Breast epithelium (tissue), 4 donors: ENCODE data around the gene STK32A. TPM values are rescaled to one million over a fixed set of nuclear protein-coding genes. Genes with fewer than 3 reads are reported as not detected.

Experiments used
- DNase-seq, 2 donors: peaks; one replicate each; pipeline ENCODE4 v3.0.0-alpha.2; 2019; ENCODE audit warnings: low spot score in 2 of 2
- H3K27ac ChIP-seq, 2 donors: fragments of 200-600 bp; sonication (generic) in 1 of 2; one replicate each; pipeline ENCODE4 v1.5.1; 2016 to 2019; ENCODE audit warnings: mild to moderate bottlenecking in 1 of 2
- H3K27me3 ChIP-seq, 2 donors: fragments of 200-600 bp; sonication (generic) in 1 of 2; one replicate each; pipeline versions ENCODE4 v1.5.1 to v1.6.0; 2017 to 2019; ENCODE audit warnings: control low read depth in 1 of 2, mild to moderate bottlenecking in 1 of 2
- H3K36me3 ChIP-seq: fragments of 200-600 bp; one replicate; pipeline ENCODE4 v1.5.1; 2019
- H3K4me1 ChIP-seq, 2 donors: fragments of 200-600 bp; sonication (generic); one replicate each; pipeline ENCODE4 v1.5.1; 2016 to 2019; ENCODE audit warnings: control low read depth in 1 of 2
- H3K4me3 ChIP-seq, 3 donors: fragments of 200-600 bp; sonication (generic); 1 replicate in 2 of 3; 2 replicates in 1 of 3; pipeline ENCODE4 v1.5.1; 2016 to 2019; ENCODE audit warnings: mild to moderate bottlenecking in 3 of 3, moderate library complexity in 2 of 3
- H3K9me3 ChIP-seq, 2 donors: fragments of 200-600 bp; sonication (generic) in 1 of 2; one replicate each; pipeline ENCODE4 v1.5.1; 2016 to 2019; ENCODE audit warnings: control low read depth in 1 of 2
- CTCF ChIP-seq, 3 donors: fragments of 450-650 bp; IDR thresholded peaks; one replicate each; pipeline ENCODE4 v1.5.1; 2016 to 2017; ENCODE audit warnings: antibody characterized with exemption in 3 of 3, mild to moderate bottlenecking in 3 of 3, moderate library complexity in 3 of 3
- POLR2A ChIP-seq: fragments of 450-650 bp; IDR thresholded peaks from one replicate; pipeline ENCODE4 v1.6.1; 2016; ENCODE audit warnings: antibody characterized with exemption, mild to moderate bottlenecking, moderate library complexity
- POLR2AphosphoS5 ChIP-seq, 3 donors: sonication (generic); formaldehyde crosslinking; IDR thresholded peaks; one replicate each; pipeline ENCODE4 v1.6.1; 2017; ENCODE audit warnings: antibody characterized with exemption in 3 of 3
- intact Hi-C: fragments of 100-400 bp; cut with DNase I; formaldehyde crosslinking; loops from one replicate; pipeline ENCODE4 v1.15.1; 2023; ENCODE audit warnings: low total_unique reads
- total RNA-seq, 3 donors: library from RNA; depleted of rRNA; stranded (reverse); fragments of >200 nt; gene quantifications; one replicate each; pipeline ENCODE4 v1.1.0, GENCODE V29; 2016

STK32A gene
- total RNA-seq, 3 donors from 2014 or later: 2.0 to 6.9 (median 3.5) TPM

GRCh38 chr5:147434049-147434448, 199.2 kb downstream of the STK32A start:
- no peaks in the 10 kb centered on the region for H3K36me3 ChIP-seq
- no peaks in the 10 kb centered on the region for H3K27me3 ChIP-seq
- TF ChIP-seq POLR2A (no peak), CTCF (IDR thresholded peaks at IDR 0.05) (no peak), POLR2AphosphoS5 (IDR thresholded peaks at IDR 0.05) (no peak)
- H3K27ac ChIP-seq: no peak overlapping the region
- H3K4me1 ChIP-seq: no peaks in the 10 kb centered on the region
- DNase-seq: no peak
- intact Hi-C loops: no loop called here
- no peak overlapping the region for H3K4me3 ChIP-seq
- H3K9me3 ChIP-seq: no peaks in the 10 kb centered on the region

GRCh38 chr5:147436596-147436995, 201.8 kb downstream of the STK32A start:
- no peaks in the 10 kb centered on the region for H3K27me3 ChIP-seq
- no peaks in the 10 kb centered on the region for H3K9me3 ChIP-seq
- H3K4me1 ChIP-seq: no peaks in the 10 kb centered on the region
- H3K36me3 ChIP-seq: no peaks in the 10 kb centered on the region
- TF ChIP-seq CTCF (IDR thresholded peaks at IDR 0.05) (no peak), POLR2AphosphoS5 (IDR thresholded peaks at IDR 0.05) (no peak), POLR2A (no peak)
- intact Hi-C loops: no loop called here
- H3K4me3 ChIP-seq: no peak overlapping the region
- no peak overlapping the region for H3K27ac ChIP-seq
- no peak for DNase-seq

GRCh38 chr5:147437161-147437596, 202.4 kb downstream of the STK32A start:
- Histone ChIP-seq H3K4me1 (no peaks in the 10 kb centered on the region), H3K27me3 (no peaks in the 10 kb centered on the region), H3K27ac (no peak overlapping the region), H3K36me3 (no peaks in the 10 kb centered on the region), H3K9me3 (no peaks in the 10 kb centered on the region), H3K4me3 (no peak overlapping the region)
- intact Hi-C loops: no loop called here
- TF ChIP-seq POLR2AphosphoS5 (IDR thresholded peaks at IDR 0.05) (no peak), CTCF (IDR thresholded peaks at IDR 0.05) (no peak), POLR2A (no peak)
- no peak for DNase-seq
